ENCODE data around the gene PRR9. TPM values are rescaled to one million over a fixed set of nuclear protein-coding genes. Genes with fewer than 3 reads are reported as not detected.

Gene PRR9
- total and polyA plus RNA-seq, 10 donors = not detected

DNA sequence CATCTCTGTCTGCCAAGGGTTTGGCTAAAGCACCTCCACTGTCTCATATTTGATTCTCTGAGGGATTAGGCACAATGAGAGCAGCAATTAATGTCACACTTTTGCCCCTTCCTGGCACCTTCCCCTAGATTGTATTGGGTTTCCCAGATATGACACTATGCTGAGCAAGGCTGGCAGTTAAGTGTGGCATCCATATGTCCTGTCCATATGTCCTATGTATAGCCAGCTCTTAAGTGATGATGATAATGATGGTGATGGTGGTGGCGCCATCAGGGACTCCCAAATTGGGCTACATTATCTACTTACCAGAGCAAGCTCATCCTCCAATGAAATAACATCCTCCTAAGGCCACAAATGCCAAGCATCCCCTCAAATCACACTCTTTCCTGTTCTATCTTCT is 28.6 kb downstream of the PRR9 start:
- H3K27ac ChIP-seq = no peak overlapping the region
- DNase-seq = no peak
- no peak for TF ChIP-seq POLR2A (IDR thresholded peaks at IDR 0.05)
- TF ChIP-seq POLR2AphosphoS5 (IDR thresholded peaks at IDR 0.05) = no peak
- no peak for TF ChIP-seq CTCF (IDR thresholded peaks at IDR 0.05 in 8 of 11, conservative IDR thresholded peaks at IDR 0.05 in 3 of 11)
- 72 to 92% (median 83%) methylated on average over 1 of the region's 1 CpG for WGBS, 5 donors
- intact Hi-C loops (cut with DNase I; ENCODE audit: low total_unique reads) = no loop called here
- H3K36me3 ChIP-seq = no peaks in the 10 kb centered on the region
- H3K27me3 ChIP-seq (replicated peaks in 1 of 7) = peaks cover 0 to 42% (median 0%) of the 10 kb centered on the region in 7 donors
- H3K4me1 ChIP-seq = no peaks in the 10 kb centered on the region
- H3K4me3 ChIP-seq = no peak overlapping the region
- no peaks in the 10 kb centered on the region for H3K9me3 ChIP-seq

DNA sequence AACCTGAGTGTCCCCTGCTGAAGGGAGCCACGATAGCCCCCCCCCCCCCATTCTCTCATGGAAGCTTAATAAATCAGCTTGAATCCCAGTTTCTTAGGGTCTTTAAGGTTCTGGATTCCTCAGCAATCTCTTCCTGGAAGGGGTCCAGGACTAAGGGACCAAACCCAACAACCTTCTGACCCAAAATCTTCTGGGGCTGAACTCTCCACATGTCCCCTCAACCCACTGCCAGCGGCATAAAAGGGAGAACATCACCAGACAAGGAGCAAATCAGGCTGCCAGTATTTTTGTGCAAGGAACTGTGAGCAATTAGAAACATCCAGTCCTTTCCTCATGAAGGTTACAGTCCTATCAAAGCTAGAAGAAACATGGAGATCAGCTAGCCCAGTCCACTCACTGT is 29.4 kb downstream of the PRR9 start:
- Histone ChIP-seq H3K27me3 (replicated peaks in 1 of 7) (peaks cover 0 to 42% (median 0%) of the 10 kb centered on the region in 7 donors), H3K36me3 (no peaks in the 10 kb centered on the region), H3K4me3 (no peak overlapping the region), H3K4me1 (no peaks in the 10 kb centered on the region), H3K27ac (no peak overlapping the region), H3K9me3 (no peaks in the 10 kb centered on the region)
- no peak for DNase-seq
- intact Hi-C loops (cut with DNase I; ENCODE audit: low total_unique reads) = no loop called here
- WGBS, 5 donors = 67 to 96% (median 79%) methylated on average over 2 of the region's 2 CpGs
- TF ChIP-seq POLR2A (IDR thresholded peaks at IDR 0.05) (no peak), POLR2AphosphoS5 (IDR thresholded peaks at IDR 0.05) (no peak), CTCF (IDR thresholded peaks at IDR 0.05 in 8 of 11, conservative IDR thresholded peaks at IDR 0.05 in 3 of 11) (no peak)

DNA sequence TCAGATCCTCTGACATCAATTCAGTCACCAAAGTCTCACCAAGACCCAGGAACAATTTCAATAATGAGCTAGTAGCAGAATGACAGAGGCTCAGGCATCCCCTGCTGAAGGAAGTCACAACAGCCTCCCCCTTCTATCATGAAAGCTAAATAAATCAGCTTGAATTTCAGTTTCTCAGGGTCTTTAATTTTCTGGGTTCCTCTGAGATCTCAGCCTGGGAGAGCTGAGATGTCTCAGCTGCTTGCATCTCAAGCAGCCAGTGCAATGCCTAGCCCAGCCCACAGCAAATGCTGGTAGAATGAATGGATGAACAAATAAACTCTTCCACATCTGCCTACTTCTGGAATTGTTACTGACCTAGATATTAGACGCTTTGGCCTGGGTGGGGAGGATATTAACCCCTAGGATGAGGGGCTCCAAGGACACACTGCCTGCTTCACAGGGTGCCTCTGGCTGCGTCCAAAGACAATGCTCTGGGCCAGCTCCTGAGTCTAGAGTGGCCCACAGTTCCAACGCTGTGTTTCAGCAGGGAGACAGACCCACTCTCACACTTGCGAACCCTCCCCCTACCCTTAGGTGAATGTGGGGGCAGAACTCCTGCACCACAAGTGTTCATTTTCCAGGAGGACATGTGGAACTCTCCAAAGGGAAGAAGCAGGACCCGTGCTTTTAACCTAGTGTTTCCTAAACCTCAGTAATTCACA is 30.9 kb downstream of the PRR9 start:
- Histone ChIP-seq H3K36me3 (no peaks in the 10 kb centered on the region), H3K27ac (no peak overlapping the region), H3K4me3 (no peak overlapping the region), H3K4me1 (no peaks in the 10 kb centered on the region), H3K9me3 (no peaks in the 10 kb centered on the region), H3K27me3 (replicated peaks in 1 of 7) (peaks cover 0 to 42% (median 0%) of the 10 kb centered on the region in 7 donors)
- no peak for DNase-seq
- WGBS, 5 donors = 64 to 83% (median 77%) methylated on average over 5 of the region's 5 CpGs
- TF ChIP-seq POLR2A (IDR thresholded peaks at IDR 0.05) (no peak), POLR2AphosphoS5 (IDR thresholded peaks at IDR 0.05) (no peak), CTCF (IDR thresholded peaks at IDR 0.05 in 8 of 11, conservative IDR thresholded peaks at IDR 0.05 in 3 of 11) (no peak)
- intact Hi-C loops (cut with DNase I; ENCODE audit: low total_unique reads) = no loop called here

DNA sequence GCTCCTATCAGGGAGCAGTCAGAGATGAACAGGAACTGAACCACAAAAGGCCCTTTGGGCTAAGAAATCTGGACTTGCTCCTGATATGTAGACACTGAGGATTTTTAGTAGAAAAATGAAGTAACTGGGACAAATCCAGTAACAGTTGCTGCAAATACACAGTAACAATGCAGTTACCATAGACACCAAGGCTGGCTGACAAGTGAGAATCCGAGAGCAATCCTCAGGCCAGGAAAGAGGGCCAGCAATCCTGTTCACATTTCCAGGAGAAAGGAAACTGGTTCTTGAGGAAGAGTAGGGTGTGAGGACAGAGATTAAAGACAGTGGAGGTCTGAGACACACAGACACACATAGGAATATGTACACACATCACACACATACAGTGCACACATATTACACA is 32.8 kb downstream of the PRR9 start:
- Histone ChIP-seq H3K36me3 (no peaks in the 10 kb centered on the region), H3K9me3 (no peaks in the 10 kb centered on the region), H3K4me1 (no peaks in the 10 kb centered on the region), H3K27me3 (replicated peaks in 1 of 7) (peaks cover 0 to 42% (median 0%) of the 10 kb centered on the region in 7 donors), H3K4me3 (no peak overlapping the region), H3K27ac (no peak overlapping the region)
- intact Hi-C loops (cut with DNase I; ENCODE audit: low total_unique reads) = no loop called here
- 57 to 82% (median 72%) methylated on average over 1 of the region's 1 CpG for WGBS, 5 donors
- DNase-seq = no peak
- TF ChIP-seq CTCF (IDR thresholded peaks at IDR 0.05 in 8 of 11, conservative IDR thresholded peaks at IDR 0.05 in 3 of 11) (no peak), POLR2AphosphoS5 (IDR thresholded peaks at IDR 0.05) (no peak), POLR2A (IDR thresholded peaks at IDR 0.05) (no peak)
